DOHH2 (cell line): ENCODE data around the gene CHEK1.

Experiments
- CTCF ChIP-seq: fragments of 200-600 bp; sonication (generic); IDR thresholded peaks from one replicate; pipeline ENCODE4 v1.5.1; 2014; ENCODE audit warnings: antibody characterized with exemption, mild to moderate bottlenecking, low read depth, low read length; ENCODE audit not compliant: poor library complexity, severe bottlenecking
- EZH2phosphoT487 ChIP-seq: fragments of 200-600 bp; sonication (generic); IDR thresholded peaks from 2 replicates; pipeline ENCODE4 v1.6.1; 2017; ENCODE audit warnings: borderline replicate concordance, mild to moderate bottlenecking, antibody characterized with exemption, low read length, moderate library complexity, mixed read lengths

- TF ChIP-seq CTCF (no peak), EZH2phosphoT487 (no peak)
These were observed 39.5 kb upstream of the CHEK1 start for GRCh38 chr11:125585487-125585886.
